Ovary (tissue), 9 donors: ENCODE measurements around the gene ENTHD1. TPM values are rescaled to one million over a fixed set of nuclear protein-coding genes. Genes with fewer than 3 reads are reported as not detected.

Source experiments
- DNase-seq, 5 donors: peaks; one replicate each; pipeline ENCODE4 v3.0.0-alpha.2; 2019 to 2020
- H3K27ac ChIP-seq, 2 donors: fragments of 200-600 bp; one replicate each; pipeline versions ENCODE4 v1.5.1 to v1.8.0; 2019 to 2022
- H3K27me3 ChIP-seq: fragments of 200-600 bp; one replicate; pipeline ENCODE4 v1.8.0; 2022
- H3K36me3 ChIP-seq: fragments of 200-600 bp; sonication (generic); one replicate; pipeline ENCODE4 v1.5.1; 2019
- H3K4me1 ChIP-seq: one replicate; pipeline ENCODE4 v1.8.1; 2013; ENCODE audit warnings: mild to moderate bottlenecking, moderate library complexity; ENCODE audit not compliant: insufficient read depth
- H3K4me3 ChIP-seq: fragments of 200-600 bp; sonication (generic); one replicate; pipeline ENCODE4 v1.5.1; 2017
- H3K9me3 ChIP-seq, 2 donors: fragments of 200-600 bp in 1 of 2; sonication (generic) in 1 of 2; one replicate each; pipeline versions ENCODE4 v1.5.1 to v1.8.1; 2013 to 2019; ENCODE audit warnings: mild to moderate bottlenecking in 1 of 2, moderate library complexity in 1 of 2
- CTCF ChIP-seq, 3 donors: fragments of 450-650 bp in 2 of 3; fragments of 200-600 bp in 1 of 3; IDR thresholded peaks; one replicate each; pipeline versions ENCODE4 v1.5.1 to v1.8.0; 2016 to 2022; ENCODE audit warnings: antibody characterized with exemption in 3 of 3, mild to moderate bottlenecking in 1 of 3
- EP300 ChIP-seq: sonication (generic); formaldehyde crosslinking; IDR thresholded peaks from one replicate; pipeline ENCODE4 v1.6.1; 2017; ENCODE audit warnings: antibody characterized with exemption
- POLR2A ChIP-seq: fragments of 450-650 bp; IDR thresholded peaks from one replicate; pipeline ENCODE4 v1.6.1; 2017; ENCODE audit warnings: antibody characterized with exemption, mild to moderate bottlenecking, moderate library complexity
- WGBS, 3 donors: extraction: QIAGEN DNeasy Blood & Tissue Kit in 1 of 3; methylation state at CpG; one replicate each; pipeline versions ENCODE4 v1.1.5 to v1.1.7; 2013 to 2017; 5-methylcytosine and 5-hydroxymethylcytosine counted together
- intact Hi-C, 4 donors: fragments of 100-400 bp; cut with DNase I; formaldehyde crosslinking; loops; one replicate each; pipeline versions ENCODE4 v1.11.0 to v1.15.1; 2022 to 2023
- polyA plus RNA-seq, 2 donors: library from polyadenylated mRNA; stranded (reverse); fragments of 200-250 nt in 1 of 2; fragments of 350-450 nt in 1 of 2; fragmentation: Illumina TruSeq in 1 of 2; extraction: RNeasy Lipid Tissue Mini Kit (QIAGEN cat#74804) in 1 of 2; gene quantifications; one replicate each; pipeline ENCODE4 v1.2.3, GENCODE V29; 2013 to 2014
- total RNA-seq, 7 donors: library from RNA; depleted of rRNA in 2 of 7; stranded (reverse); fragments of >200 nt in 2 of 7; fragmentation: NEBNext Ultra II Directional in 3 of 7; extraction: Animal tissue kit (Norgen Biotek cat#: 25700) in 3 of 7; gene quantifications; one replicate each; pipeline versions ENCODE4 v1.1.0 to v1.2.4, GENCODE V29; 2016 to 2023
- donor health status: DM: no; HTN: no; CAD: no; lungs with moderate emphysema.
- donor health status: DM: no; HTN: no; CAD: no.
- donor health status: Bipolar disorder and iron deficiency.
- donor health status: DM: yes; HTN: yes; CAD: no.
- donor health status: DM: no; HTN: no; CAD: no.
- donor health status: DM: yes; HTN: yes; CAD: no.

The ENTHD1 gene
- total and polyA plus RNA-seq, 9 donors = 0.23 TPM; not detected in 8

- TF ChIP-seq EP300 = no peak
- TF ChIP-seq CTCF (IDR thresholded peaks at IDR 0.05) = no peak
- no peak for TF ChIP-seq POLR2A
- Histone ChIP-seq H3K36me3 (no peaks in the 10 kb centered on the region), H3K4me3 (no peak overlapping the region), H3K27me3 (no peaks in the 10 kb centered on the region), H3K4me1 (no peaks in the 10 kb centered on the region), H3K9me3 (no peaks in the 10 kb centered on the region), H3K27ac (no peak overlapping the region)
- no peak for DNase-seq
- intact Hi-C loops = no loop called here
- WGBS, 3 donors = 51 to 55% (median 54%) methylated on average over 6 of the region's 6 CpGs
Measured at GRCh38 chr22:39935612-39936011, 42.1 kb upstream of the ENTHD1 start.

GRCh38 chr22:39935116-39935515 lies 41.6 kb upstream of the ENTHD1 start:
- H3K27me3 ChIP-seq = no peaks in the 10 kb centered on the region
- no peak overlapping the region for H3K27ac ChIP-seq
- no peak overlapping the region for H3K4me3 ChIP-seq
- 72 to 77% (median 72%) methylated on average over 4 of the region's 4 CpGs for WGBS, 3 donors
- intact Hi-C loops = no loop called here
- TF ChIP-seq POLR2A (no peak), EP300 (no peak), CTCF (IDR thresholded peaks at IDR 0.05) (no peak)
- no peaks in the 10 kb centered on the region for H3K9me3 ChIP-seq
- H3K4me1 ChIP-seq = no peaks in the 10 kb centered on the region
- no peak for DNase-seq
- no peaks in the 10 kb centered on the region for H3K36me3 ChIP-seq

GRCh38 chr22:39933741-39934140 lies 40.2 kb upstream of the ENTHD1 start:
- H3K4me3 ChIP-seq = no peak overlapping the region
- H3K36me3 ChIP-seq = no peaks in the 10 kb centered on the region
- no peaks in the 10 kb centered on the region for H3K27me3 ChIP-seq
- no peak for DNase-seq
- H3K4me1 ChIP-seq = no peaks in the 10 kb centered on the region
- 87 to 91% (median 90%) methylated on average over 8 of the region's 8 CpGs for WGBS, 3 donors
- intact Hi-C loops = no loop called here
- H3K9me3 ChIP-seq = no peaks in the 10 kb centered on the region
- TF ChIP-seq CTCF (IDR thresholded peaks at IDR 0.05) = no peak
- TF ChIP-seq POLR2A = no peak
- no peak for TF ChIP-seq EP300
- H3K27ac ChIP-seq = no peak overlapping the region

GRCh38 chr22:39932918-39933649 lies 39.5 kb upstream of the ENTHD1 start:
- Histone ChIP-seq H3K4me3 (no peak overlapping the region), H3K9me3 (no peaks in the 10 kb centered on the region), H3K4me1 (no peaks in the 10 kb centered on the region), H3K36me3 (no peaks in the 10 kb centered on the region), H3K27ac (no peak overlapping the region), H3K27me3 (no peaks in the 10 kb centered on the region)
- DNase-seq = no peak
- WGBS, 3 donors = 69 to 72% (median 70%) methylated on average over 7 of the region's 7 CpGs
- TF ChIP-seq CTCF (IDR thresholded peaks at IDR 0.05) (no peak), POLR2A (no peak), EP300 (no peak)
- intact Hi-C loops = no loop called here
